Karpas-422 (cell line): ENCODE measurements around the gene SEMA6B. TPM values are rescaled to one million over a fixed set of nuclear protein-coding genes. Genes with fewer than 3 reads are reported as not detected.

Experiments used
- DNase-seq: peaks from one replicate; pipeline ENCODE4 v3.0.0-alpha.2; 2015
- H2AFZ ChIP-seq: fragments of 200-600 bp; sonication (generic); 2 replicates; pipeline ENCODE4 v1.6.1; 2014; ENCODE audit warnings: antibody characterized with exemption, low read length, mixed read lengths
- H3K27ac ChIP-seq: fragments of 200-600 bp; sonication (generic); 2 replicates; pipeline ENCODE4 v1.5.1; 2014; ENCODE audit warnings: mild to moderate bottlenecking, low read length, moderate library complexity
- H3K27me3 ChIP-seq: fragments of 200-600 bp; sonication (generic); 2 replicates; pipeline ENCODE4 v1.6.1; 2014; ENCODE audit warnings: low read length, mixed read lengths
- H3K36me3 ChIP-seq: fragments of 200-600 bp; sonication (generic); 2 replicates; pipeline ENCODE4 v1.6.1; 2014; ENCODE audit warnings: low read length, mixed read lengths; ENCODE audit not compliant: insufficient read depth
- H3K4me1 ChIP-seq: fragments of 200-600 bp; sonication (generic); 2 replicates; pipeline ENCODE4 v1.6.1; 2014; ENCODE audit warnings: mild to moderate bottlenecking, low read length, mixed read lengths
- H3K4me2 ChIP-seq: fragments of 200-600 bp; sonication (generic); 2 replicates; pipeline ENCODE4 v1.6.1; 2014; ENCODE audit warnings: low read length, low read depth, mild to moderate bottlenecking; ENCODE audit not compliant: poor library complexity, severe bottlenecking
- H3K4me3 ChIP-seq: fragments of 200-600 bp; sonication (generic); 2 replicates; pipeline ENCODE4 v1.5.1; 2014; ENCODE audit warnings: mild to moderate bottlenecking, antibody characterized with exemption, low read length, mixed read lengths
- H3K79me2 ChIP-seq: fragments of 200-600 bp; sonication (generic); 2 replicates; pipeline ENCODE4 v1.6.1; 2014; ENCODE audit warnings: mild to moderate bottlenecking, low read length, mixed read lengths
- H3K9ac ChIP-seq: fragments of 200-600 bp; sonication (generic); 2 replicates; pipeline ENCODE4 v1.6.0; 2014; ENCODE audit warnings: low read length
- H3K9me2 ChIP-seq: fragments of 200-600 bp; sonication (generic), shearing (Covaris generic); replicated peaks from 2 replicates; pipeline ENCODE4 v1.6.0; 2014; ENCODE audit warnings: mild to moderate bottlenecking, low read length, moderate library complexity; ENCODE audit not compliant: insufficient read depth
- H3K9me3 ChIP-seq: fragments of 300-700, 200-600 bp; sonication (generic); 2 replicates; pipeline ENCODE4 v1.6.1; 2014; ENCODE audit warnings: low read length, mixed read lengths
- H4K20me1 ChIP-seq: fragments of 200-600 bp; sonication (generic); 2 replicates; pipeline ENCODE4 v1.6.1; 2014; ENCODE audit warnings: mild to moderate bottlenecking, antibody characterized with exemption, low read length, low read depth; ENCODE audit not compliant: insufficient read depth
- total RNA-seq: library from RNA; depleted of rRNA; stranded (reverse); fragments of >200 nt; shearing (Covaris generic); gene quantifications from 2 replicates; pipeline ENCODE4 v1.2.3, GENCODE V29; 2014; ENCODE audit warnings: low replicate concordance

SEMA6B gene
- total RNA-seq, 1 experiment from 2014 or later: not detected

DNA sequence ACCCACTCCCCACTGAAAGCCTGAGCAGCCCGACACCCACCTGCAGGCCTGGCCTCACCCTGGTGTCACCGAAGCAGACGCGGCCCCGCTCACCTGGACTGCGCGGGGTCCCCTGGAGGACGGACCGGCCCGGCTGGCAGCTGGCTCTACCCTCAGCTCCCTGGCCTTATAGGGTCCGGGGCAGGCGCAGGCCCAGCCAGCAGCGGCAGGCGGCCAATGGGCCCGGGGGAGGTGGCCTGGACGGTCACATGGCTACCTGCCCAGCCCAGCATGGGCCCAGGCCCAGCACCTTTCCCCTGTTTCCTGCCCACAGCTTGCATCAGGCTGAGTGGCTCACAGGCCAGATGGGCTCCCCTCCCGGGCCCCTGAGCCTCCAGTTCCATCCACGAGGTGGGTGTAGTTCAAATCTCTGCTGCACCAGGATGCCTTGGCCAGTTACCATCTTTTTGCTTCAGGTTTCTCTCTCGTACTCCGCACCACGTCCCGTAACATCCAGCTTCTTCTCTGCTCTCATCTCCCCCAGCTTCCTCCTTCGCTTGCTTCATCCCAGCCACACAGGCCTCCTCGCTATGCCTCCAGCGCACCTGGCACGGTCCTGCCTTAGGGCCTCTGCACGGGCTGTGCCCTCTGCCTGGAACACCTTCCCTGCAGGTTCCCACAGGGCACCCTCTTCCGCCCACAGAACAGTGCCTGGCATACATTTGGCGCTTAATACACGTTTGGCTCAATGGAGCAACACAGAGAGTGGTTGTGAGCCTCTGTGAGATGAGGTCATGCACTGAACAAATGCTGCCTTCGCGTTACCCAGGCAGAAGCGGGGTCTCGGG lies 40.9 kb downstream of the SEMA6B start, which contains the start of gene PLIN4:
TSS of gene PLIN4 (minus strand) at position 142 of the 827 bp plus-strand sequence. CDS start 214 bp downstream, outside the sequence.
- no peak within 1 kb of the TSS for H3K4me3 ChIP-seq
- H3K27me3 ChIP-seq: no peaks in the 10 kb centered on the region
- H3K79me2 ChIP-seq: no peaks in the 10 kb centered on the region
- no peaks in the 10 kb centered on the region for H3K9me2 ChIP-seq
- no peak within 1 kb of the TSS for H2AFZ ChIP-seq
- H3K36me3 ChIP-seq: no peaks in the 10 kb centered on the region
- no peak within 1 kb of the TSS for H3K9ac ChIP-seq
- H3K9me3 ChIP-seq: no peaks in the 10 kb centered on the region
- H4K20me1 ChIP-seq: no peaks in the 10 kb centered on the region
- H3K27ac ChIP-seq: no peak within 1 kb of the TSS
- H3K4me2 ChIP-seq: no peak within 1 kb of the TSS
- no peaks in the 10 kb centered on the region for H3K4me1 ChIP-seq
- no peak for DNase-seq

GRCh38 chr19:4517451-4518057 lies 41.9 kb downstream of the SEMA6B start:
- Histone ChIP-seq H3K36me3 (no peaks in the 10 kb centered on the region), H3K79me2 (no peaks in the 10 kb centered on the region), H3K9me2 (no peaks in the 10 kb centered on the region), H3K4me1 (no peaks in the 10 kb centered on the region), H2AFZ (no peak overlapping the region), H3K27ac (no peak overlapping the region), H4K20me1 (no peaks in the 10 kb centered on the region), H3K9ac (no peak overlapping the region), H3K4me3 (no peak overlapping the region), H3K9me3 (no peaks in the 10 kb centered on the region), H3K27me3 (no peaks in the 10 kb centered on the region), H3K4me2 (no peak overlapping the region)
- no peak for DNase-seq

DNA sequence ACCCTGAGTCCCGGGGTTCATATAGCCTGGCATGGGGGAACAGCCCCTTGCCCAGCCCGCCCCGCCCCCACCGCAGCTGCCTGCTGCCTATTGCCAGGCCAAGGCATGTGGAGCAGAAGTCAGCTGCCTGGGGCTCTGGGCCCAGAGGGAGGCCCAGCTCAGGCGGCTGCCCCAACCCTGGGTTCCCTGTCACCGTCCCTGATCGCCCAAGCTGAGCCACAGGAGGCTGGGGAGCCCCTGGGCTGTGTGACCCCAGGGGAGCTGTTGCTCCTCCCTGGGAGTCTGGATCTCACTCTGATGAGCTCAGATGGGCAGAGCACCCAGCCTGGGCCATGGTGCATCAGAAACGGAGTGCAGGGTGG lies 42.6 kb downstream of the SEMA6B start:
- no peak overlapping the region for H3K27ac ChIP-seq
- no peaks in the 10 kb centered on the region for H3K36me3 ChIP-seq
- H3K79me2 ChIP-seq: no peaks in the 10 kb centered on the region
- no peaks in the 10 kb centered on the region for H3K9me2 ChIP-seq
- H3K4me3 ChIP-seq: no peak overlapping the region
- no peak overlapping the region for H3K4me2 ChIP-seq
- no peaks in the 10 kb centered on the region for H3K4me1 ChIP-seq
- no peak overlapping the region for H2AFZ ChIP-seq
- DNase-seq: no peak
- H3K9ac ChIP-seq: no peak overlapping the region
- H4K20me1 ChIP-seq: no peaks in the 10 kb centered on the region
- H3K27me3 ChIP-seq: no peaks in the 10 kb centered on the region
- no peaks in the 10 kb centered on the region for H3K9me3 ChIP-seq

DNA sequence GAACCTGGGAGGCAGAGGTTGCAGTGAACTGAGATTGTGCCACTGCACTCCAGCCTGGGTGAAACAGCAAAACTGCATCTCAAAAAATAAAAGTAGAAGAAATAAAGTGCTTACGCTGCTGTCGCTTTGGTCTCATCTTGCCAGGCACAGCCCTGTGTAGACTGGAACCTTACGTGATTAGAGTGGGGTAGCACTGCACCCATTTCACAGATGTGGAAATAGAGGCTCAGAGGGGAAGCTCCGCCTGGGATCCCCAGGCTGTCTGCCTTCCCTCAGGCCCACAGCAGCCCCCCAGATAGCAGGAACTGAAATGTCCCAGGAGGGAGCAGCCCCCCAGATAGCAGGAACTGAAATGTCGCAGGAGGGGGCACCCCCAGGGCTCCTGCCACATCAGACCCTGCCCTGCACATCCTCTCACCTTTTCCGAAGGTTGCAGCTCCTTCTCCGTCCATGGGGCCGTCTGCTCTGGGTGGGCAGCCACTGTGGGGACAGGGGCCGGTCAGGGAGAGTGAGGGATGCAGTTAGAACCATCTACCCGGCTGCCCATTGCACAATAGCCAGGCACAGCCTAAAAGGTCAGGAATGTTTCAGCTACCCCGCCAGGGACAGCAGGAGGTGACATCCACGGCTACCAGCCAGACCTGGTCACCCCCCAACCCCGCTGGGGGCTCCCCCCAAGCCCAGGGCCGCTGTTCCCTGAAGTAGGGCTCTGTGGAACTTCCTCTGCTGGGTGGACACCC lies 43.1 kb downstream of the SEMA6B start:
- H3K9me2 ChIP-seq: no peaks in the 10 kb centered on the region
- no peaks in the 10 kb centered on the region for H3K36me3 ChIP-seq
- no peaks in the 10 kb centered on the region for H3K4me1 ChIP-seq
- no peak overlapping the region for H3K9ac ChIP-seq
- no peaks in the 10 kb centered on the region for H3K27me3 ChIP-seq
- no peak for DNase-seq
- H3K79me2 ChIP-seq: no peaks in the 10 kb centered on the region
- no peak overlapping the region for H3K4me3 ChIP-seq
- H3K27ac ChIP-seq: no peak overlapping the region
- no peak overlapping the region for H3K4me2 ChIP-seq
- no peaks in the 10 kb centered on the region for H4K20me1 ChIP-seq
- H3K9me3 ChIP-seq: no peaks in the 10 kb centered on the region
- H2AFZ ChIP-seq: no peak overlapping the region

DNA sequence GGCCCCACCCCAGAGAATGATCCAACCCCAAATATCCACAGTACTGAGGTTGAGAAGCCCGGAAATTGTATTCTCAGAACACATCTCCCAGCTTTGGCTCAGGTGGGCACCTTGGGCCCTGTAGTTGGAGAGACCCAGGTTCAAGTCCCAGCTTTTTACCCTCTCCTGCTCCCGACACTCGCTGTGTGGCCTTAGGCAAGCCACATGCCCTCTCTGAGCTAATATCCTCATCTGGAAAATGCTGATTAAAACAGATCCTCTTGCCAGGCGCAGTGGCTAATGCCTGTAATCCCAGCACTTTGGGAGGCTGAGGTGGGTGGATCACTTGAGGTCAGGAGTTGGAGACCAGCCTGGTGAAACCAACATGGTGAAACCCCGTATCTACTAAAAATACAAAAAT lies 43.8 kb downstream of the SEMA6B start:
- no peak overlapping the region for H3K27ac ChIP-seq
- H3K4me2 ChIP-seq: no peak overlapping the region
- no peaks in the 10 kb centered on the region for H3K36me3 ChIP-seq
- DNase-seq: no peak
- no peaks in the 10 kb centered on the region for H3K9me2 ChIP-seq
- no peaks in the 10 kb centered on the region for H3K4me1 ChIP-seq
- no peak overlapping the region for H2AFZ ChIP-seq
- H3K79me2 ChIP-seq: no peaks in the 10 kb centered on the region
- no peaks in the 10 kb centered on the region for H3K27me3 ChIP-seq
- H3K9me3 ChIP-seq: no peaks in the 10 kb centered on the region
- no peak overlapping the region for H3K4me3 ChIP-seq
- no peak overlapping the region for H3K9ac ChIP-seq
- no peaks in the 10 kb centered on the region for H4K20me1 ChIP-seq

DNA sequence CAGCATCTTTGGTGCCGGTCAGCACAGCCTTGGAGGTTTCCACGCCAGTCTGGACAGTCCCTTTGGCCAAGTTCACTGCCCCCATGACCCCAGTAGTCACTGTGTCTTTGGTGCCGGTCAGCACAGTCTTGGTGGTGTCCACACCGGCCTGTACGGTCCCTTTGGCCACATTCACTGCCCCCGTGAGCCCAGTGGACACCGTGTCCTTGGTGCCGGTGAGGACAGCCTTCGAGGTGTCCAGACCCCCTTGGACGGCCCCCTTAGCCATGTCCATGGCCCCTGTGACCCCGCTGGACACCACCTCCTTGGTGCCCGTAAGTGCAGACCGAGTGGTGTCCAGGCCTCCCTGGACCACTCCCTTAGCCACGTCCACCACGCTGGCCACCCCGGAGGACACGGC lies 46.2 kb downstream of the SEMA6B start:
- no peaks in the 10 kb centered on the region for H3K79me2 ChIP-seq
- no peaks in the 10 kb centered on the region for H3K27me3 ChIP-seq
- H3K4me2 ChIP-seq: no peak overlapping the region
- H2AFZ ChIP-seq: no peak overlapping the region
- H3K9me2 ChIP-seq: no peaks in the 10 kb centered on the region
- no peaks in the 10 kb centered on the region for H3K4me1 ChIP-seq
- H3K9me3 ChIP-seq: no peaks in the 10 kb centered on the region
- DNase-seq: no peak
- no peaks in the 10 kb centered on the region for H4K20me1 ChIP-seq
- H3K4me3 ChIP-seq: no peak overlapping the region
- no peaks in the 10 kb centered on the region for H3K36me3 ChIP-seq
- H3K27ac ChIP-seq: no peak overlapping the region
- no peak overlapping the region for H3K9ac ChIP-seq

- no peak for DNase-seq
- Histone ChIP-seq H3K9me3 (no peaks in the 10 kb centered on the region), H4K20me1 (no peaks in the 10 kb centered on the region), H3K27ac (no peak overlapping the region), H3K36me3 (no peaks in the 10 kb centered on the region), H3K9ac (no peak overlapping the region), H3K27me3 (no peaks in the 10 kb centered on the region), H3K4me1 (no peaks in the 10 kb centered on the region), H2AFZ (no peak overlapping the region), H3K79me2 (no peaks in the 10 kb centered on the region), H3K4me3 (no peak overlapping the region), H3K4me2 (no peak overlapping the region), H3K9me2 (no peaks in the 10 kb centered on the region)
Observed at GRCh38 chr19:4512070-4512469, 47.4 kb downstream of the SEMA6B start.

DNA sequence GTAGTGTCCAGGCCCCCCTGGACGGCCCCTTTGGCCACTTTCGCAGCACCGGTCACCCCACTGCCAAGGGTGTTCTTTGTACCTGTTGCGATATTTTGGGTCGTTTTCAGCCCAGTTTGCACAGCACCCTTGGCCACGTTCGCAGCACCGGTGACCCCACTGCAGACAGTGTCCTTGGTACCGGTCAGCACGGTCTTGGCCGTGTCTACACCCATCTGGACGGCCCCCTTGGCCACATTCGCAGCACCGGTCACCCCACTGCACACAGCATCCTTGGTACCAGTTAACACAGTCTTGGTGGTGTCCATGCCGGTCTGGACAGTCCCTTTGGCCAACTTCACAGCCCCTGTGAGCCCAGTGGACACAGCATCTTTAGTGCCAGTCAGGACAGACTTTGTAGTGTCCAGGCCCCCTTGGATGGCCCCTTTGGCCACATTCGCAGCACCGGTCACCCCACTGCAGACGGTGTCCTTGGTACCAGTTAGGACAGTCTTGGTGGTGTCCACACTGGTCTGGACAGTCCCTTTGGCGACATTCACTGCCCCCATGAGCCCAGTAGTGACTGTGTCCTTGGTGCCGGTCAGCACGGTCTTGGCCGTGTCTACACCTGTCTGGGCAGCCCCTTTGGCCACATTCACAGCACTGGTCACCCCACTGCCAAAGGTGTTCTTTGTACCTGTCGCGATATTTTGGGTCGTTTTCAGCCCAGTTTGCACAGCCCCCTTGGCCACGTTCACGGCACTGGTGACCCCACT lies 48.0 kb downstream of the SEMA6B start:
- Histone ChIP-seq H3K9me2 (no peaks in the 10 kb centered on the region), H3K4me1 (no peaks in the 10 kb centered on the region), H3K9ac (no peak overlapping the region), H3K36me3 (no peaks in the 10 kb centered on the region), H3K4me3 (no peak overlapping the region), H3K4me2 (no peak overlapping the region), H3K79me2 (no peaks in the 10 kb centered on the region), H3K9me3 (no peaks in the 10 kb centered on the region), H2AFZ (no peak overlapping the region), H3K27me3 (no peaks in the 10 kb centered on the region), H3K27ac (no peak overlapping the region), H4K20me1 (no peaks in the 10 kb centered on the region)
- DNase-seq: no peak
